Stimulated activated naive CD8-positive, alpha-beta T cell treated with anti-CD3 and anti-CD28 coated beads, Interleukin-15, amount 100 ng/mL, for 72 hours (primary cell): ENCODE measurements around the gene FAM209A.
A peak's percentile ranks its signal among the peaks of the same experiment; 100 is the strongest.
"Not testable (repeated sequence)": the region's sequence is repeated elsewhere in the genome, so short reads cannot be mapped to it uniquely, and the experiment has no call there.

ENCODE experiments used
- ATAC-seq: fragments of 150-1000 bp; cut with Tn5 transposase; 2 replicates; pipeline ENCODE4 v1.10.0; 2021; ENCODE audit warnings: mild to moderate bottlenecking, moderate library complexity
- DNase-seq, 2 donors: peaks; one replicate each; pipeline ENCODE4 v3.0.0; 2021 to 2022
- H3K27ac Mint-ChIP-seq, 2 donors: one replicate each; pipeline ENCODE4 v1.8.0; 2022; ENCODE audit warnings: mild to moderate bottlenecking in 2 of 2, mixed read lengths in 2 of 2, moderate library complexity in 2 of 2
- H3K27me3 Mint-ChIP-seq: one replicate; pipeline ENCODE4 v1.8.0; 2022; ENCODE audit warnings: mixed read lengths
- H3K4me1 Mint-ChIP-seq: one replicate; pipeline ENCODE4 v1.8.0; 2022; ENCODE audit warnings: mild to moderate bottlenecking, mixed read lengths
- H3K4me3 Mint-ChIP-seq, 2 donors: one replicate each; pipeline ENCODE4 v1.8.0; 2022; ENCODE audit warnings: mild to moderate bottlenecking in 2 of 2, mixed read lengths in 2 of 2, moderate library complexity in 1 of 2
- H3K9me3 Mint-ChIP-seq, 2 donors: one replicate each; pipeline ENCODE4 v1.8.0; 2022; ENCODE audit warnings: mixed read lengths in 2 of 2

The FAM209A gene, protein sequence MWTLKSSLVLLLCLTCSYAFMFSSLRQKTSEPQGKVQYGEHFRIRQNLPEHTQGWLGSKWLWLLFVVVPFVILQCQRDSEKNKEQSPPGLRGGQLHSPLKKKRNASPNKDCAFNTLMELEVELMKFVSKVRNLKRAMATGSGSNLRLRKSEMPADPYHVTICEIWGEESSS

GRCh38 chr20:56524444-56524843 is at the start of gene FAM209A:
TSS of gene FAM209A (plus strand) at chr20:56524744. CDS start at chr20:56524809, 65 bp downstream.
- not testable (repeated sequence) for H3K27me3 Mint-ChIP-seq, ATAC-seq

GRCh38 chr20:56483970-56484369 is 40.6 kb upstream of the FAM209A start:
- no peaks in the 10 kb centered on the region for H3K27me3 Mint-ChIP-seq
- H3K9me3 Mint-ChIP-seq: no peaks in the 10 kb centered on the region
- H3K27ac Mint-ChIP-seq: peak overlapping the region; percentile 80 to 92
- DNase-seq (no peak), ATAC-seq (no peak)
- peak overlapping the region; percentile 51 to 59 for H3K4me3 Mint-ChIP-seq
- H3K4me1 Mint-ChIP-seq: peaks cover 26% of the 10 kb centered on the region

More at GRCh38 chr20:56524444-56524843, at the start of gene FAM209A:
- DNase-seq, H3K4me1 Mint-ChIP-seq, H3K27ac Mint-ChIP-seq, H3K4me3 Mint-ChIP-seq: not testable (repeated sequence)
- peaks cover 5 to 14% of the 10 kb centered on the region in 2 donors for H3K9me3 Mint-ChIP-seq

GRCh38 chr20:56487216-56487615 is 37.3 kb upstream of the FAM209A start:
- no peak for DNase-seq
- peaks cover 20% of the 10 kb centered on the region for H3K4me1 Mint-ChIP-seq

DNA sequence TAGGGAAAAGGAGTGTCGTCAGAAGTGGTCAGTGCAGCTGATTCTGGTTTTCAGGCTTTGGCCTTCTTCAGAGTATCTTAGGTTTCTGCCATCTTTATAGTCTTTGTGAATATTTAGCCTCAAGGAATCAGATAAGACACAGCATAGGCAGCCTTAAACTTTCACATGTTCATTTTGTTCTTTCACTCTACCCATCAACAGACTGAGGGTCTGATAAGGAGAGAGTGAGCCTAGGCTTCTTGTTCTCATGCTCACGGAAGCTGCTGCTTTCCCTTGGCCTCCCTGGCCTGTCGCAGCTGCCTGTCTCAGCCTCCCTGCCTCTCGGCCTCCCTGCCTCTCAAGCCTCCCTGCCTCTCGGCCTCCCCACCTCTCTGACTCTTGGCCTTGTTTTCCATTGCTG is 36.0 kb upstream of the FAM209A start:
- no peaks in the 10 kb centered on the region for H3K9me3 Mint-ChIP-seq
- H3K27ac Mint-ChIP-seq: peak overlapping the region; percentile 35 to 45
- ATAC-seq (no peak), DNase-seq (no peak)
- no peaks in the 10 kb centered on the region for H3K27me3 Mint-ChIP-seq
- H3K4me3 Mint-ChIP-seq: no peak overlapping the region
- H3K4me1 Mint-ChIP-seq: peaks cover 11% of the 10 kb centered on the region

More at GRCh38 chr20:56487216-56487615, 37.3 kb upstream of the FAM209A start:
- Mint-ChIP-seq H3K4me3 (no peak overlapping the region), H3K27ac (no peak overlapping the region), H3K27me3 (no peaks in the 10 kb centered on the region), H3K9me3 (no peaks in the 10 kb centered on the region)
- ATAC-seq: no peak

DNA sequence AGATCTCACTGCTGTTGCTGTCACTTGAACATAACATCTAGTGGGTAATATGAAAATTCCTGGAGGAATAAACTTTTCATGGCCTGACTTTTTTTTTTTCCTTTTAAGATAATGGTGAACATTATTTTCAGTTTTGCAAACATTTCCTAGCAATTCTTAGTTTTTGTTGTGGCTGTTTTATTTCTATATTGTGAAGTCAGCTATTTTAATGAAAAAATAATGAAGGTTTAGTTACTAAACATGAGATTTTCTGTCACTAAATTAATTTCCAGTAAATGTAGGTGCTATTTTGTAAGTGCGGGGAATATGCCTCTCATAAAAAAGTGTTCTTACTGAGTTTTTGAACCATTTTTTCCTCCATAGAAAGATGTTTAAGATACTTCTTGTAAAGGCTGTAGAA is 23.4 kb upstream of the FAM209A start:
- H3K9me3 Mint-ChIP-seq: peaks cover 0 to 5% of the 10 kb centered on the region in 2 donors
- H3K4me1 Mint-ChIP-seq: peaks cover 6% of the 10 kb centered on the region
- H3K27ac Mint-ChIP-seq: no peak overlapping the region
- no peaks in the 10 kb centered on the region for H3K27me3 Mint-ChIP-seq
- no peak for DNase-seq
- H3K4me3 Mint-ChIP-seq: no peak overlapping the region
- ATAC-seq: no peak

DNA sequence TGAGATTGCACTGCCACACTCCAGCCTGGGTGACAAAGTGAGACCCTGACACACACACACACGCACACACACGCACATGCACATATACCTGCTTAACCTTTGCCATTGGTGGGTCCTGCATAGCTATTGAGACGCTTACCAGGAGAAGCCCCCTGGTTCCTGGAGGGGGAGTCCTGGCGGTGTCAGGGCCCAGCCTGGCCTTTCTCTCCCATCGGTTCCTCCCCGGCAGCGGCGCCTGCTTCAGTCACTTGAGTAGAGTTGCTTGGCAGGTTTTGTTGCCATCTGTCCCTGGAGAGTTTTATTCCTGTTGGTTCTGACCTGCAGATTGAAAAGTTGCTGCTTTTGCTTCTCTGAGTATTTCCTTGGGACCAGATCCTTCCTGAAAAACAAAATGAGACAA is 20.6 kb upstream of the FAM209A start:
- Mint-ChIP-seq H3K27me3 (no peaks in the 10 kb centered on the region), H3K4me1 (peaks cover 6% of the 10 kb centered on the region), H3K27ac (peak overlapping the region in 1 of 2 donors; percentile 93), H3K9me3 (no peaks in the 10 kb centered on the region), H3K4me3 (no peak overlapping the region)
- ATAC-seq (no peak), DNase-seq (no peak)

DNA sequence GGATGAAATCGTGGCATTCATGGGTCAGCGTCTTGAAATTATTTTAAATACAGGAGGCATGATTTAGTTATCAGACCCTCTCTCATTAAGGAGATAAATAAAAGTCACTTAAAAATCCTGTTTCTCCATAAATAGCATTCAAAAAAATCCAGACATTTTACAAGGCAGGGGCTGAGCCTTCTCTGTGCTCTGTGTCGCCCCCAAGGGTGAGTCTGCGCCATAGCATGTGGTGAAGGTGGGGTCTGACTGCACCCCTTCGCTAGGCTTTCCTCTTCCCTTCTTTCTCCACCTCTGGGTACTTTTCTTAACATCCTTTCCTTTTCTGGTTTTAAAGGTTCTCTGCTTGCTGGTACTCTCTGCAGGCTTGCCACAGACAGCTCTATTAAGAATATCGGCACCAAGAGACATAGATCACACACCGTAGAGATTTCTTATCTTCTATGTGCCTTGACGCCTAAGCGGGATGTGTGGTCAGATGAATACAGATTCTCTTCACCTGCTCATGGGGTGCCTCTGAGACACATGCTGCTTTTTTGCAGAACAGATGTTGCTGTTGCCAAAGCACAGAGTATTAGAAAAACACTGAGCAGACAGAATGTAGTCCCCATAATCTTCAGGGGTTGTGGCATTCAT is 20.1 kb upstream of the FAM209A start:
- no peaks in the 10 kb centered on the region for H3K27me3 Mint-ChIP-seq
- no peaks in the 10 kb centered on the region for H3K9me3 Mint-ChIP-seq
- H3K4me3 Mint-ChIP-seq: no peak overlapping the region
- DNase-seq (peak; percentile 12), ATAC-seq (peak; percentile 60)
- peaks cover 6% of the 10 kb centered on the region for H3K4me1 Mint-ChIP-seq
- peak overlapping the region in 1 of 2 donors; percentile 93 for H3K27ac Mint-ChIP-seq

- no peak for ATAC-seq
- no peak overlapping the region for H3K4me3 Mint-ChIP-seq
- no peaks in the 10 kb centered on the region for H3K9me3 Mint-ChIP-seq
- no peak overlapping the region for H3K27ac Mint-ChIP-seq
- DNase-seq: no peak
- H3K4me1 Mint-ChIP-seq: peaks cover 6% of the 10 kb centered on the region
- H3K27me3 Mint-ChIP-seq: no peaks in the 10 kb centered on the region
Observed at GRCh38 chr20:56506103-56506502, 18.4 kb upstream of the FAM209A start.

DNA sequence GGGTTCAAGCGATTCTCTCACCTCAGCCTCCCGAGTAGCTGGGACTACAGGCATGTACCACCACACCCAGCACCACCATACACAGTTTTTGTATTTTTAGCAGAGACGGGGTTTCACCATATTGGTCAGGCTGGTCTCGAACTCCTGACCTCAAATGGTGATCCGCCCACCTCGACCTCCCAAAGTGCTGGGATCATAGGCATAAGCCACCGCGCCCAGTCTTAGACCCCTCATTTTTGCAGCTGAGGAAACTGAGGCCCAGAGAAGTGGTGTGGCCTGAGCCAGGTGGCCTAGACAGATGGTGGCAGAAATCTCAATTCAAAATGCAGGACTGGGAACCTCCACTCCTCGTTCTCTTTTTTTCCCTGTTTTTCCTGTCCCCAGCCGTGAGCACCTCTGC is 12.6 kb upstream of the FAM209A start:
- no peaks in the 10 kb centered on the region for H3K4me1 Mint-ChIP-seq
- H3K27me3 Mint-ChIP-seq: no peaks in the 10 kb centered on the region
- DNase-seq (no peak), ATAC-seq (no peak)
- no peak overlapping the region for H3K4me3 Mint-ChIP-seq
- peak overlapping the region in 1 of 2 donors; percentile 80 for H3K27ac Mint-ChIP-seq
- H3K9me3 Mint-ChIP-seq: no peaks in the 10 kb centered on the region

- DNase-seq: no peak
- H3K4me1 Mint-ChIP-seq: no peaks in the 10 kb centered on the region
- H3K27me3 Mint-ChIP-seq: no peaks in the 10 kb centered on the region
- peaks cover 0 to 6% of the 10 kb centered on the region in 2 donors for H3K9me3 Mint-ChIP-seq
- ATAC-seq: no peak
- no peak overlapping the region for H3K27ac Mint-ChIP-seq
- H3K4me3 Mint-ChIP-seq: no peak overlapping the region
Observed at GRCh38 chr20:56513161-56514150, 11.1 kb upstream of the FAM209A start.

DNA sequence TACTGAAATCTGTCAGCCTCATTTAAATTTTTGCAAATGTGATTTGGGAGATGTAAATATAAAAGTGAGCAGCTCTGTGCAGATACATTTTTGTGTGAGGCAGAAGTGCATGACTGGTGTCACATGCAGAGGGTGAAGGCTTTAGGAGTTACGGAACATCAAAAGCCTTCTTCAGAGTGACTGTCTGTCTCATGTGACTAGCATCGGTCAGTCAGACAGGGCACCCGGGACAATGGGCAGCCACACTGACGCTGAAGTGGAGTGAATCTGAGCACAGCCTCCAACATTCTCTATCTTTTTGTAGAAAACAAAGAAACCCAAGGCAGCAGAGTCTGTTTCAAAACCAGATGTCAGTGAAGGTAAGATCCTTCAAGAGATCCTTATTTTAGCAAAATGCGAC is 7.9 kb upstream of the FAM209A start:
- no peak overlapping the region for H3K4me3 Mint-ChIP-seq
- DNase-seq: no peak
- H3K4me1 Mint-ChIP-seq: no peaks in the 10 kb centered on the region
- peaks cover 5 to 22% of the 10 kb centered on the region in 2 donors for H3K9me3 Mint-ChIP-seq
- no peaks in the 10 kb centered on the region for H3K27me3 Mint-ChIP-seq
- H3K27ac Mint-ChIP-seq: no peak overlapping the region
- no peak for ATAC-seq

- no peak overlapping the region for H3K4me3 Mint-ChIP-seq
- ATAC-seq (no peak), DNase-seq (no peak)
- peaks cover 5 to 22% of the 10 kb centered on the region in 2 donors for H3K9me3 Mint-ChIP-seq
- no peaks in the 10 kb centered on the region for H3K27me3 Mint-ChIP-seq
- H3K27ac Mint-ChIP-seq: peak overlapping the region in 1 of 2 donors; percentile 19
- no peaks in the 10 kb centered on the region for H3K4me1 Mint-ChIP-seq
Observed at GRCh38 chr20:56517211-56517610, 7.3 kb upstream of the FAM209A start.

- ATAC-seq: no peak
- no peaks in the 10 kb centered on the region for H3K4me1 Mint-ChIP-seq
- no peaks in the 10 kb centered on the region for H3K27me3 Mint-ChIP-seq
- no peak overlapping the region for H3K4me3 Mint-ChIP-seq
- H3K27ac Mint-ChIP-seq: peak overlapping the region in 1 of 2 donors; percentile 19
- DNase-seq: no peak
- peaks cover 5 to 22% of the 10 kb centered on the region in 2 donors for H3K9me3 Mint-ChIP-seq
Observed at GRCh38 chr20:56517641-56518040, 6.9 kb upstream of the FAM209A start.

DNA sequence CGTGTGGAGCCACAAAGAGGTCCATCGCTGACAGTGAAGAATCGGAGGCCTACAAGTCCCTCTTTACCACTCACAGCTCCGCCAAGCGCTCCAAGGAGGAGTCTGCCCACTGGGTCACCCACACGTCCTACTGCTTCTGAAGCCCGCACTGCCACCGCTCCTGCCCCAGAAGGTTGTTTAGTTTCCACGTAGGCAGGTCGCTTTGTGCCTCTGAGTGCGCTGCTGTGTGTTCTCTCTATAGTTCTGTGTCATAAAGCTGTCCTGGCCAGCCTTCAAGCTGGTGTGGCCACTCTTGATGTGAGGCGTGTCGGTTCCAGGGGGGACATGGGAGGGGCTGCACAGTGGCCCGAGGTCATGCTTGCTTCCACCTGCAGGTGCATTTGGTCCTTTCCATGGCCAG is 6.4 kb upstream of the FAM209A start:
- ATAC-seq (no peak), DNase-seq (no peak)
- H3K9me3 Mint-ChIP-seq: peaks cover 5 to 22% of the 10 kb centered on the region in 2 donors
- H3K4me1 Mint-ChIP-seq: no peaks in the 10 kb centered on the region
- no peaks in the 10 kb centered on the region for H3K27me3 Mint-ChIP-seq
- no peak overlapping the region for H3K4me3 Mint-ChIP-seq
- peak overlapping the region in 1 of 2 donors; percentile 35 for H3K27ac Mint-ChIP-seq

DNA sequence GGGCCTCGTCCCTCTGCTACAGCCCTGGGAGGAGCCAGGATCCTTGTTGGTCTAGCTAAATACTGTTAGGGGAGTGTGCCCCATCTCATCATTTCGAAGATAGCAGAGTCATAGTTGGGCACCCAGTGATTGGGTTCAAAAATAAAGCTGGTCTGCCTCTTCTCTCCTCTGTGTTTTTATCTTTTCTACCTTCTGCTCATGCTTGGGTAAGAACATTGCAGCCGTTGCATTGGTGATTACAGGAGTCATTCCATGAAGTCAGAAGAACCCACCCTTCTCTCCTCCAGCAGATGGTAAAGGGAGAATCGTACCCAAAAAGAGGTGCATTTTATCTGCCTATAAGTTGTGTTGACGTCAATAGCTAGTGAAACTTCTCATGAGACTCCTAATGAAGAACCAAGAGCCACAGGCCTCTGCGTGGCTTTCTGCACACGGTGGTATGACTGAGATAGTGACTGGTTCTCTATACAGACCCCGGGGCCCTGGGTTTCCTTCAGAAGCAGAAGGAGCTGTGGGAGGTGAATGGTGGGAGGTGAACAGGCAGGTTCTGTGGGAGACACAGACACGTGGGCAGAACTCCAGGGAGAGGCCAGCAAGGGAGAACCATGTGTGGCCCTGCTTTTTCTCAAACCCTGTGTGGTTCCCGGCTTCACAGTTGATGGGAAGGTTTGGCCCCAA is 5.7 kb upstream of the FAM209A start:
- no peak for DNase-seq
- Mint-ChIP-seq H3K27me3 (no peaks in the 10 kb centered on the region), H3K27ac (no peak overlapping the region), H3K4me1 (no peaks in the 10 kb centered on the region), H3K4me3 (no peak overlapping the region), H3K9me3 (peaks cover 5 to 22% of the 10 kb centered on the region in 2 donors)
- ATAC-seq: no peak
